HCT116 (cell line): Measurements from ENCODE around the gene TRIM59.

Source experiments
- ATF3 ChIP-seq: IDR thresholded peaks from 2 replicates; pipeline ENCODE4 v1.6.1; 2012
- CTCF ChIP-seq, 3 experiments: fragments of 200-600 bp in 1 of 3; sonication (generic) in 1 of 3; IDR thresholded peaks in 2 of 3; conservative IDR thresholded peaks in 1 of 3; 2 replicates each; pipeline ENCODE4 v1.5.1; 2012 to 2017; ENCODE audit warnings: low read depth in 2 of 3, low read length in 2 of 3, antibody characterized with exemption in 1 of 3, borderline replicate concordance in 1 of 3, control low read depth in 1 of 3, mild to moderate bottlenecking in 1 of 3, mixed read lengths in 1 of 3, mixed run types in 1 of 3, moderate library complexity in 1 of 3; ENCODE audit not compliant: insufficient read depth in 1 of 3
- EZH2 ChIP-seq: fragments of 200-600 bp; sonication (generic); IDR thresholded peaks from 2 replicates; pipeline ENCODE4 v1.6.1; 2017; ENCODE audit warnings: antibody characterized with exemption, mixed run types
- EZH2phosphoT487 ChIP-seq: fragments of 200-600 bp; IDR thresholded peaks from 2 replicates; pipeline ENCODE4 v1.6.1; 2018; ENCODE audit warnings: antibody characterized with exemption, borderline replicate concordance
- JUND ChIP-seq: IDR thresholded peaks from 2 replicates; pipeline ENCODE4 v1.6.1; 2012
- POLR2A ChIP-seq: IDR thresholded peaks from 2 replicates; pipeline ENCODE4 v1.7.0; 2011; ENCODE audit warnings: borderline replicate concordance; ENCODE audit not compliant: insufficient read depth, insufficient read length; ENCODE audit errors: extremely low read depth
- POLR2AphosphoS5 ChIP-seq: IDR thresholded peaks from 2 replicates; pipeline ENCODE4 v1.6.1; 2011; ENCODE audit warnings: mild to moderate bottlenecking, low read depth, low read length, moderate library complexity
- ZNF274 ChIP-seq: fragments of 200-500 bp; sonication (Bioruptor generic); IDR thresholded peaks from 2 replicates; pipeline ENCODE4 v1.6.1; 2014; ENCODE audit warnings: mild to moderate bottlenecking, low read depth, low read length, inconsistent platforms
- TF ChIP-seq, protein P1 (sequence below): IDR thresholded peaks from 2 replicates; pipeline ENCODE4 v1.6.1; 2012

GRCh38 chr3:160464321-160464720, 14.7 kb upstream of the TRIM59 start:
- no peak for TF ChIP-seq CTCF (IDR thresholded peaks at IDR 0.05 in 2 of 3, conservative IDR thresholded peaks at IDR 0.05 in 1 of 3; ENCODE audit: borderline replicate concordance in 1 of 3, insufficient read depth in 1 of 3, low read depth in 2 of 3, low read length in 2 of 3)
- TF ChIP-seq EZH2 = no peak
- no peak for TF ChIP-seq POLR2A
- TF ChIP-seq POLR2AphosphoS5 = no peak
- TF ChIP-seq EZH2phosphoT487 = no peak
- no peak for TF ChIP-seq ZNF274
- TF ChIP-seq JUND = no peak
- TF ChIP-seq, protein P1, sequence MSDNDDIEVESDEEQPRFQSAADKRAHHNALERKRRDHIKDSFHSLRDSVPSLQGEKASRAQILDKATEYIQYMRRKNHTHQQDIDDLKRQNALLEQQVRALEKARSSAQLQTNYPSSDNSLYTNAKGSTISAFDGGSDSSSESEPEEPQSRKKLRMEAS = no peak
- no peak for TF ChIP-seq ATF3
